ENCODE results near the gene MCFD2.

MCFD2 gene

DNA sequence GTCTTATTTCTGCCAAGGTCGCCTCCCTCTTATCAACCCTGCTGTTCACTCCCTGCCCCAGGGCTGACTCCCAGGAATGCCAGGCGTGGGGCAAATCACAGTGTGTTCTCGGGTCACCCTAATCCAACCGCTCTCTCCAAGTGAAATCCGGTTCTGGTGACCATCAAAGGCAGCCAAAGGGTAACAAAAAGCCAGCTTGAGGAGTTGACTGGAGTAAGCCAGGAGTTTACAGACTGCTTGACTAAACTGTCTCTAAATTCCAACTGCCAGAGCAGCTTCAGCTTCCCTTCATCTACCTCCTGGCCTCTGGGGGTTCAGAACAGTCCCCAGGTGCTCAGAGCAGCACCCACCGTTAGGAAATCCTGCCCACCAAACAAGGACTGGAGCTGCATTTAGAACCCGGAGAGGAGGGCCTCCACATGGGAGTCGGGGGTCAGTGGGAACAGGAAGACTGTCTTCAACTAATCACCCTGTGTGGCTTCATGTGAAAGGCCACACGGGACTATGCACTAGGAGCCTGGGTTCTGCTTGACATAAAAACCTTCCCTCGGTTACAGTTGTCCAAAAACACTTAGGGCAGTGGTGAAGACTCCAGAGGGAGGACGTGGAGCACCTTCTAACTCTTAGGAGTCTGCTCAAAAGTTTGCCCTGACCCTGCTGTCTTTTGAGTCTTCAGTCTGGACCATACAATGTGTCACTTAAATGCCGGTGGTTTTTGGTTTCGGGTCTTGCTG, 24.2 kb upstream of the MCFD2 start:
- no peak for DNase-seq

DNA sequence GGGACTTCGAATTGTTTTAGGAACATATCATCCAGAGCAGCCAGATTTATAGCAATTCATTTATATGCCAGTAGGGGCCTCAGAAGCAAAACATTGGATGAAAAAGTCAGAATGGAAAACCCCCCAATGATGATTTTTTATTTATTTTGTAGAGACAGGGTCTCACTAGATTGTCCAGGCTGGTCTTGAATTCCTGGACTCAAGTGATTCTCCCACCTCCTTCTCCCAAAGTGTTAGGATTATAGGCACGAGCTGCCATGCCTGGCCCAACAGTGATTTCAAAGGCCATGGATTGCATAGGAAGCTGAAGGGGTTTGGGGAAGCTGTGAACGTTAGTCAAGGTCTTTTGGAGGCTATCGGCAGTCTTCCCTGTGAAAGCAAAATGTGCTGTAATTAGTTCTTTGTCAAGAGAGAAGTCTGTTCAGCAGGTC, 21.9 kb upstream of the MCFD2 start:
- DNase-seq, result no peak

DNA sequence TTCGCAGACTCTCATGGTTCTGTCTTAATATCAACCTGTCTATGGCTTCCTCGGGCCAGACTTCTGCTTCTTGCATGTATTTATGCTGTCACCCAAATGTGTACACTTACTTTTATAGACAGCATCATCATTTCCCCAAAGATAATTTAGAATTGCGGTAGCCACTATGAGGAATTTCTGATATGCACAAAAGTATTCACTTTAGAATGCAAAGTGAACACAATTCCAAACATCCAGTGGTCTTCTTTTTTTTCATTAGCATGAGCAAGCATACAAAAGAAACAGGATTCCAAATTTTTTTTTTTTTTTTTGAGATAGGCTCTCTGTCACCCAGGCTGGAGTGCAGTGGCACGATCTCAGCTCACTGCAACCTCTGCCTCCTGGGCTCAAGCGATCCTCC, 21.0 kb upstream of the MCFD2 start:
- DNase-seq, result no peak

DNA sequence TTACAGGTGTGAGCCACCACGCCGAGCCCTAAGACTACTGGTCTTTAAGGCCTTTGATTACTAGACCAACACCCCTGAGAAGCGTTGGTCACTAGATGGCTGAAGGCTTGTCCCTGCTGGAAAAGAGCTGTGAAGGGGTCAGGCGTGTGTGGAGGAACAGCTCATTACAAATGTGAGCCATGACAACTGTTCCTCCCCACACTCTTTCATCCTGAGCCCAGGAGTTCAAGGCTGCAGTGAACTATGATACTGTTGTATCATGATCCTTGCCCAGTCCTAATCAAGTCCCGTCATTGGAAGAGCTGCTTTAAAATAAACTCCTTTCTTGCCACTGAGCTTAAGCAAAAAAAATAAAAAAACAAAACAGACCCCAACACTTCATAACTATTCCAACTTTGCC, 19.5 kb upstream of the MCFD2 start:
- no peak for DNase-seq

DNA sequence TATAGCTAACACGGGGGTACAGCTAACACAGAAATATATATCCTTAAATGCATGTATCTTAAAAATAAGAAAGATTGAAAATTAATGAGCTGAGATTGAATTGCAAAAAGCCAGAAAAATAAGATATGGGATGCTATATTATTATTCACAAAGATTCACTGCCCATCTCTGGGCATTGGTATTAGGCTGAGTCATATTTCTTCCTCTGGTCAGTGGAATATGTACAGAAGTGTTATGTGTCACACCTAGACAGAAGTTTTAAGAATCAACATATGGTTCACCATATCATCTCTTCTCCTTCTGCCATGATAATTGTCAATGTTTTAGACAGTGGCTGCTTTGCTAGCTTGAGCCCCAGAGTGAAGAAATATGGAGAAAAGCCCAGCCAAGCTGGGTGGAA, 14.0 kb upstream of the MCFD2 start:
- no peak for DNase-seq

DNA sequence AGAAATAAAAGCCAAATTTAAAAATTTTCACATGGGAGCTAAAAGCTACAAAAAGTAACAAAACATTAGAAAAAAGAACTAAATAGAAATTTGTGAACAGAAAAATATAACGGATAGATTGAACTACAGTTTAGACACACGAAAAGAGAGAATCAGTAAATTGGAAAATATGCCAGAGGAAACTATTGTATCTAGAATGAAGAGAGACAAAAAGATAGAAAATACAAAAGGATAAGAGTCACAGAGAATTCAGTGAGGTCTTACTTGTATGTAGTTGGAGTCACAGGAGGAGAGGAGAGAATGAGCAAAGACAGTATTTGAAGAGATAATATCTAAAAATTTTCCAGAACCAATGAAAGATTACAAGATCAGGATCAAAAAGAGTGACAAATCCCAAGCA, 11.3 kb upstream of the MCFD2 start:
- no peak for DNase-seq

DNA sequence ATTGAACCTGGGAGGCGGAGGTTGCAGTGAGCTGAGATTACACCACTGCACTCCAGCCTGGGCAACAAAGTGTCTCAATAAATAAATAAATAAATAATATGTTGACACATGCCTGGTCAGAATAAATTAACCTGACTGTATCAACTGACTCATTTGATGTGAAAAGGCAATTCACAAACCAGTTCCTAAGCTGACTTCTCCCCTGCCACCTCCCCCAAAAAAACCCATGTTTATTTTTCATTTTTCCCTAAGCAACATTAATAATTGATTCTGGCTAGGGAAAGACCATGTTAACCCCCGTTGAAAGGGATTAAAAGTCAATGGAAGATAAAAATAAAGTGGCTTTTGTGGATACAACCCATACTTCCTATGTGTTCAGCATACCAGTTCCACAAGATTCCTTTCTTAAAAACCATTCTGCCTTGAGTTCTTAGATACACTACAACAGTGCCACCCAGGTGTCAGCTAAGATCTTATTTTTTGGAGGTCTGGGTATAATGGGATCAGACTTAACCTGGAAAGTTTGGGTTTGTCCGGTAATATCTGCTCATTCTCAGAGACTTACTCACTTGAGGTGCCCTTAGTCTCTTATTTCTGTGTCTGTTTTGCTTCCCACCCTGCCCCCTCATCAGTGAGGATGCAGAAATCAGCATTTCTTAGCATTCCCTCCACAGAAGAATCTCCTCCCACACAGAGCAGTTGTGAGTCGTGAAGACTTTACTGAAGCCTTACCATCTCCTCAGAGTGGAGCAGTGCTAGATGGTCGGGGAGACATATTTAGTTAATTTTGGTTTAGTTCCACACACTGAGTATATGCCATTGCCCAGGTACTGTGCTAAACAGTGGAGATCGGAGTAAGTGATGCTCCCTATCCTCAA, 10.1 kb upstream of the MCFD2 start:
- DNase-seq, result no peak

DNA sequence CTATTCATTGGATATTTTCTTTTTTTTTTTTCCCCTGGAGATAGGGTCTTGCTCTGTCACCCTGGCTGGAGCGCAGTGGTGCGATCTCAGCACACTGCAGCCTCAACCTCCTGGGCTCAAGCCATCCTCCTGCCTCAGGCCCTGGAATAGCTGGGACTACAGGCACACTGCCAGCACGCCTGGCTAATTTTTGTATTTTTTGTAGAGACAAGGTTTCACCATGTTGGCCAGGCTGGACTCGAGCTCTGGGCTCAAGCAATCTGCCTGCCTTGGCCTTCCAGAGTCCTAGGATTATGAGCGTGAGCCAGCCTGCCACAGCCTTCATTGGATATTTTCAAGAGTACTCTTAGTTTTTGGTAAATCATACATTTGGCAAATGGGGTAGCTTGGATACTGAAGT, 9.0 kb upstream of the MCFD2 start:
- no peak for DNase-seq

DNA sequence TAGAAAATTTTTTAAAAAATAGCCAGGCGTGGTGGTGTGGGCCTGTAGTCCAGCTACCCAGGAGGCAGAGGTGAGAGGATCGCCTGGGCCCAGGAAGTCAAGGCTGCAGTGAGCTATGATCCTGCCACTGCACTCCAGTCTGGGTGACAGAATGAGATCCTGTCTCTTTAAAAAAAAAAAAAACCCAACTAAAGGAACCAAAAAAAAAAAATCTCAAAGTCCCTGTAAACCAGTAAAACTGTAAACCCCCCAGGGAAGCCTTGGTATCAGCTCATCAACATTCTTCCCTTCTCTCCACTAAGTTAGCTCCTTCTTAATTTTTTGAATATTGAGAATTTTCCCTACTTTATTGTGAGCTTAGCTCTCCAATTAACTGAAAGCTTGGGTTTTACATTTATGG, 8.4 kb upstream of the MCFD2 start:
- DNase-seq, result no peak

DNA sequence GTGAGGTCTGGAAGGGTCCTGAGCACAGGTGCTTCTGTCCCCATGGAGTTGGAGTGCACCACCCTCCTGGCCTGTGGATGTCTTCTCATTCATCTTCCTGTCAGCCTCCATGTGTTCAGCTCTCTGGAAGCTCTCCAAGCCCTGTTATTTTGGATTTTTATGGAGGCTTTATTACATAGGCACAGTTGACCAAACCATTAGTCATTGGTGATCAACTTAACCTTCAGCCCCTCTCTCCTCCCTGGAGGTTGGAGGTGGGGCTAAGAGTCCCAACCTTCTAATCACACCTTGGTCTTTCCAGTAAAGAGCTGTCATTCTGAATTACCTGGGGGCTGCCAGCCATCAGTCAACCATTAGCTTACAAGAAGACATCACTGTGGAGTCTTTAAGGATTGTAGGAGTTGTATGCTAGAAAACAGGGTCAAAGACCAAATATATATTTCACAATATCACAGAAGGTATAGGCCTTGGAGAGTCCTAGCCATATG, 7.5 kb upstream of the MCFD2 start:
- DNase-seq, result no peak

DNA sequence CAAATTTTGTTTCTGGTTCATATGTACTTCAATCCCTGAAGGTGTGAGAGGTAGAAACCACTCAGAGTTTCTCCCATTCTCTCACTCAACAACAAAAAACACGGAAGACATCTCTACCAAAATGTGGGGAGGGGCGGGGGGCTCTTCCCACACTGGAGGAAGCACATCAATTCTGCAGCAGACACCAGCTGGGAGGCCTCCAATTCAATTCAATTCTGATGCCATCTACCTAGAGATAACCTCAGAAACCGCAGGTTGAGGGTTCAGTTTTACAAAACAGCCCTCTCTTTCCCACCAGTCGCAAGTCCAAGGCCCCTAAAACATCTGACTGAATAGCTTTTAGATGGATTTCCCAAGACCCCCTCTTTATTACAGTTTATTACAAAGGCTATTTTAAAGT, 7.0 kb upstream of the MCFD2 start:
- no peak for DNase-seq

DNA sequence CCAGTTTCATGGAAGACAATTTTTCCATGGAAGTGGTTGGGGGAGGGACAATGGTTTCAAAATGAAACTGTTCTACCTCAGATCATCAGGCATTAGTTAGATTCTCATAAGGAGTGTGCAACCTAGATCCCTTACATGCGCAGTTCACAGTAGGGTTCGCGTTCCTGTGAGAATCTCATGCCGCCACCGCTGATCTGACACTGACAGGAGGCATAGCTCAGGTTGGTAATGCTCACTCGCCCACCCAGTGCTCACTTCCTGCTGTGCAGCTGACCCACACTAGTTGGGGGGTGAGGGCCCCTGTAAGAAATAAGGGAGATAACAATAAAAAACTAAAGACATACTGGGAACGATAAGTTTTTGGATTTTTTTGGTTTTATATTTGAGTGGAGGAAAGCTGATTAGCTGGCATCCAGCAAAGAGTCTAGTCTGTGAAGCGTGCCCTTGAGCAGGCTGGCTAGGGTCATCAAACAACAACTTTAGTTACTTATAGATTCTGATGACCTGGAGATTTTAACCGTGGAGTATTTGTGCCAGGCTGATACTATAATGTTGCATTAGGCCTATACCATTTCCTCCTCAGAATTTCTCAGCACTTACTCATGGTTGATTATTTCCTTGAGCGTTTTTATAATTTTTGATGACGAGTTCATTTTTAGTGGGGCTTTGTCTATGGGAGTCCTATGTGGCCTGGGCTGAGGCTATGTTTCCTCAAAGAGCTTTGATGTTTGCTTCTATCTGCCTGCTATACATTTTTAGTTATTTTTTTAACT, 6.3 kb upstream of the MCFD2 start:
- DNase-seq, result no peak

DNA sequence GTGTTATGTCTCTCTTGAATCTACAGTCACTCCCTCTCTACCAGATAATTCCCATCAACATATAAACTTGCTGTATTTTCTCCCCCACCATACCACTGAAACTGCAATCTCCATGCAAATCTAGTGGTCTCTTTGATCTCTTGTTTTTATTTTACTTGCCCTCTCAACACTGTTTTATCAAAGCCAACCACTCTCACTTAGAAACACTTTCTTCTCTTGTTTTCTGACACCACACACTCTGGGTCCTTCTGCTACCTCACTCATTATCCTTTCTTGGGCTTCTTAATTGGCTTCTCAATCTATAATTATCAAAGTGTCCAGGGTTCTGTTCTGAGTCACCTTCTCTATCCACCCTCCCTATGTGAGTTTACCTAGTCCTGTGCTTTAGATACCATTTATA, 2.0 kb upstream of the MCFD2 start:
- no peak for DNase-seq

DNA sequence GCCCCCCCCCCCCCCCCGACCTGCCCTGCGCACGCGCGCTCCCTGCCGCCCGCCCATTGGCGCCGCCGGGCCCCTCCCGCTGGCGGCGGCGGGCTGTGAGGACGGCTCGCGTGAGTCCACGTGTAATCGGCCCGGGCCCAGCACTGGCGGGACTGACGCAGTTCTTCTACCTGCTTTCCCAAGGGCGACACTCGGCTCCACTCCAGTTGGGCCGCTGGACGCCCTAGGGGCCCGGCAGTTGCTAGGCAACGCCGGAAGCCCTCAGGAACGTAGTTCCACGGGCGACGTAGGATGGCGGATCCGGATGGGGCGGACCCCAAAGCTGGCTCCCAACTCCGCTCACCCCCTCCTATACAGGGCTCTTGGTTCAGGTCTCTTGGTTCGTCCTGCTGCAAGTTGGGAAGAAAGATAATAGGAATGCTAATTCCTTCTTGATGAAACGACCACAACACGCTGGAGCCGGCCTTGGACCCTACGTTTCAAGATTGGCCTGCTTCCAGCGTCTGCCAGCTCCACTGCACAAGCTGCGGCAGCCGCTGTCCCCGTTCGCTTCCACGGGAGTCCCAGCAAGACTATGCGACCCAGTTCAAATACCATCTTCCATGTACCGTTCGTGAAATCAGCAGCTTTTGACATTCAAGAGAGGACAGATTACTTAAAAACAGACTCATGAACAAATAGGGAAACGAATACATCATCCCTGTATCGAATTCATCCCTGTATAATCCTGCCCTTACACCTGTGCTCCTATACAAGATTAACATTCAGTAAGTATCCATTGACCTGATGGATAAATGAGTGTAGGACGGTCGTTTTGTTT, 415 bp upstream of the MCFD2 start:
- peak; percentile 49 to 99 (median 85) for DNase-seq

DNA sequence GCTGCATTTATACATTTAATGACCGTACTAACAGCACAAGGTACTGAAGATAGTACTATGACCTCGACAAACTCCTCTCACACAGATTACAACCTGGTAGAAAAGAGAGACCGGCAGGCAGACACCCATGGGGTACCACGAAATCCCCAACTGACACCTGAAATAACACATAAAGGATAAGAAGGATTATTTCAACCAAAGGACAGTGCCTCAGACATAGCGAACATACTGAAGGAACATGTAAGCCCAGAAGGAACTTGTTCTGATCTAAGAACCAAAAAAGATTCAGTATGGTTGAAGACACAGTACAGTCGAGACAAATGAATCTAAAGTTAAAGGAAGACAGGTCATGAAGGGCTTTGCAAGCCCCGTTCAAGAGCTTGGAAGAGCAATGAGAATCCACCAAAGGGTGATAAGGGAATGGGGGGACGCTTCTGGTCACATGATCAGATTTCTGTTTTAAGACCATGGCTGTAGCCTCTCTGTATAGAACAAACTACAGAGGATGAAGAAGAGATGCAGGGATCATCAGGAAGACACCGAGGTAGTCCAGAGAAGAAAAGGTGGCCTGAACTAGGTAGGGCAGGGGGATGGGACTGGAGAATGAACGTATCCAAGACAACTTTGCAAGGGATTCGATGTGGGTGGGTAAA, 902 bp downstream of the MCFD2 start:
- DNase-seq, result no peak

DNA sequence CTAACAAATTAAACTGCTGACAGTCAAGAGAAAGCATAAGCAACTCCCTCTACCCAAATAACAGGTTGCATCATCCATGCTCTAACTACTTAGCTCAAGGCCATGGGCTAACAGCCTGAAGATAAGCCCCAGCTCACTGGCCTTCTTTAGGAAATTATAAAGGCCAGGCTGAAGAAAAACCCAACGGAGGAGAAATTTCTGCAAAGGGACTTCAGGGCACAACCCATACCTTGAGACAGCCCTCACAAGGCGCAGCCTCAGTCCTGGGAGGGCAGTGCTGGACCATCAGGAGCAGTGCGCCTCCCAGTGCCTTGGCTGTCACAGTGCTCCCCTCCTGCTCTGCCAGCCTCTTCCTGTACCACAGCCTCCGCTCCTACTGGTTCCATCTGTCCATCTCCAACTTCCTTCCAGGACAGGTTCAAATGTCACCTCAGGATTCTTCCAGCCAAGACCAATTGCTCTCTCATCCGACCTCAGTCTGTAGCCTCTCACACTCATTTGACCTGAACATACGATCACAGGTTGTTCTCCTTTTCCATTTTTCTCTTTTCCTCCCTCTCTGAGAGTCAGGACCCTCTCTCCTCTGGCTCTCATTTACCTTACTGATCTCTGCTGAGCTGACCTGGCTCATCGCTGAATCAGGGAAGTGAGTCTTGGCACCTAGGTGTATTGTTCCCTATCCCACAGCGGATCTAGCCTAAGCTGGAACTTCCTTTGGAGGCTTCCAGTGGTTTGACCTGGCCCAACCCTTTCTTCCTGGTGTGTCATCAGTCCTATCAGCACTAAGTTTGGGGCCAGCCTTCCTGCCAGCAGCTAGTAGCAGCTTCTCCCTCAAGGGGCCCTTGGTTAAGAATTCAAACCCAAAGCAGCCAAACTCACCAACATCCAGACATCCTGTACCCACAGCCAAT, 1.9 kb downstream of the MCFD2 start:
- DNase-seq, result no peak

DNA sequence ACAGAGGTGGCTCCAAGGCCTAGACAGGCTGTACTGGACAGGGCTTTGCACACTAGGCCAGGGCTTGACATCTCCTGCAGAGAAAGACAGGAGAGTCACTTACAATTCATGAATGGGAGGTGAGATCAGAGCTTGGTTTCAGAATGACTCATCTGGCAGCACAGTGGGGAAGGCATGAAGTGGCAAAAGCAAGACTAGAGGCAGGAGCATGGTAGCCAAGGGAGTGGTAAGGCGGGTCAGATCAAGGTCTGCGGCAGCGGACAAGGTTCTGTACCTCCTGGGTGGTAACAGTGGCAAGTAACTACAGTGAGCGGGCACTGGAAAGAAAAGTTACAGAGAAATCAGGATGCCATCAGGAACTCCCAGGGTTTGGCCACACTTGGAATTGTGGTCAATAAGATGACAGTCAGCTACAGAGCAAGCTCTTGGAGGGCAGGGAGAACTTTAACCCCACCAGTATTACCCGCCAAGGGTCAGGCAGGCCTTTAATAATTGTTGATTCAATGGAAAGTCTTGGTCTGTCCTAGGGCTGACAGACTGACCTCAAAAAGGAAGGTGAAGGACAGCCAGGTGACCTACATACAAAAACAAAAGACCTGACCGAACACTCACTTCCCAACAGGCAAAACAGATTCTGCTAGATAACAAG, 5.7 kb downstream of the MCFD2 start:
- peak in 3 of 51 donors; percentile 8 to 44 (median 18) for DNase-seq

DNA sequence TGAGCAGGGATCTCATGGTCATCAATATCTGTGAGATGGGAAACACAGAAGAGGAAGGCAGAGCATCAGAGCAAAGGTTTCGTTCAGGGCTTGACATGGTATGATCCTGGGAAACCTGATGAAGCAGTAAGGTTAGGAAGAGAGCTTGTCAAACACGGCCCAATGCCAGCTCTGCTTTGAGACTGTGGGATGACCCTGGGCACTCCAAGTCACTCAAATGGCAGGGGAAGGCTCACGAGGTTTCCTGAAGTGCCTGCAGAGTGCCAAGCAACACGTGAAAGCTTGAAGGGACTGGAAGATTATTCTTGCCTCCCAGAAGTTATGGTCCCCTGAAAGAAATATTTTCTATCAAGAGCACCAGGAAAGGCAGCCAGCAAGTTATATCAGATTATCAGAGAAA, 6.5 kb downstream of the MCFD2 start:
- DNase-seq, result no peak
